GM12872 (cell line): Measurements from ENCODE around the gene TMX3.

Experiments
- CTCF ChIP-seq: IDR thresholded peaks from 3 replicates; pipeline ENCODE4 v1.5.1; 2011; ENCODE audit warnings: low read depth, mild to moderate bottlenecking, low read length, moderate library complexity; ENCODE audit not compliant: insufficient read depth

The TMX3 gene

GRCh38 chr18:68739462-68739861 is 24.6 kb upstream of the TMX3 start:
- no peak for TF ChIP-seq CTCF

- TF ChIP-seq CTCF: no peak
These were observed 23.7 kb upstream of the TMX3 start for GRCh38 chr18:68738564-68738963.

- peak; percentile 76 for TF ChIP-seq CTCF
These were observed 20.8 kb upstream of the TMX3 start for GRCh38 chr18:68735483-68736343.

- no peak for TF ChIP-seq CTCF
These were observed 19.4 kb upstream of the TMX3 start for GRCh38 chr18:68734308-68734707.

- no peak for TF ChIP-seq CTCF
These were observed 18.8 kb upstream of the TMX3 start for GRCh38 chr18:68733707-68734106.

GRCh38 chr18:68728081-68728700 is 13.3 kb upstream of the TMX3 start:
- TF ChIP-seq CTCF: no peak

GRCh38 chr18:68727506-68727905 is 12.6 kb upstream of the TMX3 start:
- TF ChIP-seq CTCF: no peak
